HCT116 (cell line): ENCODE measurements around the gene LURAP1L.

Experiments
- ATF3 ChIP-seq: IDR thresholded peaks from 2 replicates; pipeline ENCODE4 v1.6.1; 2012
- CTCF ChIP-seq, 3 experiments: fragments of 200-600 bp in 1 of 3; sonication (generic) in 1 of 3; IDR thresholded peaks in 2 of 3; conservative IDR thresholded peaks in 1 of 3; 2 replicates each; pipeline ENCODE4 v1.5.1; 2012 to 2017; ENCODE audit warnings: low read depth in 2 of 3, low read length in 2 of 3, antibody characterized with exemption in 1 of 3, borderline replicate concordance in 1 of 3, control low read depth in 1 of 3, mild to moderate bottlenecking in 1 of 3, mixed read lengths in 1 of 3, mixed run types in 1 of 3, moderate library complexity in 1 of 3; ENCODE audit not compliant: insufficient read depth in 1 of 3
- POLR2A ChIP-seq: IDR thresholded peaks from 2 replicates; pipeline ENCODE4 v1.7.0; 2011; ENCODE audit warnings: borderline replicate concordance; ENCODE audit not compliant: insufficient read depth, insufficient read length; ENCODE audit errors: extremely low read depth
- POLR2AphosphoS5 ChIP-seq: IDR thresholded peaks from 2 replicates; pipeline ENCODE4 v1.6.1; 2011; ENCODE audit warnings: mild to moderate bottlenecking, low read depth, low read length, moderate library complexity
- REST ChIP-seq: IDR thresholded peaks from 2 replicates; pipeline ENCODE4 v1.6.1; 2012; ENCODE audit warnings: low read depth
- SIN3A ChIP-seq: IDR thresholded peaks from 2 replicates; pipeline ENCODE4 v1.6.1; 2012; ENCODE audit warnings: low read depth
- ZBTB33 ChIP-seq: IDR thresholded peaks from 2 replicates; pipeline ENCODE4 v1.6.1; 2011; ENCODE audit warnings: mild to moderate bottlenecking, low read length, moderate library complexity; ENCODE audit not compliant: insufficient replicate concordance; ENCODE audit errors: extremely low read depth
- ZNF274 ChIP-seq: fragments of 200-500 bp; sonication (Bioruptor generic); IDR thresholded peaks from 2 replicates; pipeline ENCODE4 v1.6.1; 2014; ENCODE audit warnings: mild to moderate bottlenecking, low read depth, low read length, inconsistent platforms

GRCh38 chr9:12726795-12727194 is 48.0 kb upstream of the LURAP1L start:
- TF ChIP-seq ZNF274 (no peak), REST (no peak), CTCF (IDR thresholded peaks at IDR 0.05 in 2 of 3, conservative IDR thresholded peaks at IDR 0.05 in 1 of 3; ENCODE audit: borderline replicate concordance in 1 of 3, insufficient read depth in 1 of 3, low read depth in 2 of 3, low read length in 2 of 3) (no peak), ZBTB33 (no peak), POLR2AphosphoS5 (no peak), ATF3 (no peak), POLR2A (no peak), SIN3A (no peak)
